Prostate gland (tissue), 2 donors: ENCODE measurements around the gene TEX264. TPM values are rescaled to one million over a fixed set of nuclear protein-coding genes. Genes with fewer than 3 reads are reported as not detected.

Source experiments
- DNase-seq: peaks from one replicate; pipeline ENCODE4 v3.0.0-alpha.2; 2019; ENCODE audit warnings: low spot score
- H3K27ac ChIP-seq, 2 donors: fragments of 200-600 bp; sonication (generic); 2 replicates each; pipeline ENCODE4 v1.5.1; 2017 to 2019
- H3K27me3 ChIP-seq: fragments of 200-600 bp; sonication (generic); replicated peaks from 2 replicates; pipeline ENCODE4 v1.5.1; 2019; ENCODE audit not compliant: insufficient read depth
- H3K36me3 ChIP-seq, 2 donors: fragments of 200-600 bp; sonication (generic); 1 replicate in 1 of 2; 2 replicates in 1 of 2; pipeline versions ENCODE4 v1.5.1 to v1.8.1; 2017 to 2019
- H3K4me1 ChIP-seq: fragments of 200-600 bp; sonication (generic); replicated peaks from 2 replicates; pipeline ENCODE4 v1.5.1; 2019
- H3K4me3 ChIP-seq, 2 donors: fragments of 200-600 bp; sonication (generic); 2 replicates each; pipeline ENCODE4 v1.5.1; 2017 to 2019
- H3K9me3 ChIP-seq: fragments of 200-600 bp; sonication (generic); 2 replicates; pipeline ENCODE4 v1.5.1; 2017
- POLR2A ChIP-seq: fragments of 450-650 bp; IDR thresholded peaks from one replicate; pipeline ENCODE4 v1.6.1; 2016; ENCODE audit warnings: antibody characterized with exemption, mild to moderate bottlenecking
- POLR2AphosphoS5 ChIP-seq: sonication (generic); formaldehyde crosslinking; IDR thresholded peaks from one replicate; pipeline ENCODE4 v1.6.1; 2017; ENCODE audit warnings: antibody characterized with exemption
- WGBS: methylation state at CpG from one replicate; pipeline ENCODE4 v1.1.5; 2018; 5-methylcytosine and 5-hydroxymethylcytosine counted together
- intact Hi-C: fragments of 100-400 bp; cut with DNase I; formaldehyde crosslinking; loops from one replicate; pipeline ENCODE4 v1.14.2; 2022
- total RNA-seq, 2 donors: library from RNA; depleted of rRNA; stranded (reverse); fragments of >200 nt; gene quantifications; one replicate each; pipeline ENCODE4 v1.1.0, GENCODE V29; 2016
- TF ChIP-seq, protein P1 (sequence below), 4 experiments: fragments of 200-600 bp in 2 of 4; fragments of 450-650 bp in 2 of 4; sonication (generic) in 2 of 4; IDR thresholded peaks; 1 replicate in 3 of 4; 2 replicates in 1 of 4; pipeline ENCODE4 v1.5.1; 2016 to 2019; ENCODE audit warnings: antibody characterized with exemption in 4 of 4, mild to moderate bottlenecking in 2 of 4, moderate library complexity in 2 of 4

The TEX264 gene
- total RNA-seq, 2 donors from 2014 or later, result 157 to 214 TPM

GRCh38 chr3:51712963-51713362 lies 41.9 kb downstream of the TEX264 start:
- H3K4me1 ChIP-seq, result no peaks in the 10 kb centered on the region
- TF ChIP-seq, protein P1, sequence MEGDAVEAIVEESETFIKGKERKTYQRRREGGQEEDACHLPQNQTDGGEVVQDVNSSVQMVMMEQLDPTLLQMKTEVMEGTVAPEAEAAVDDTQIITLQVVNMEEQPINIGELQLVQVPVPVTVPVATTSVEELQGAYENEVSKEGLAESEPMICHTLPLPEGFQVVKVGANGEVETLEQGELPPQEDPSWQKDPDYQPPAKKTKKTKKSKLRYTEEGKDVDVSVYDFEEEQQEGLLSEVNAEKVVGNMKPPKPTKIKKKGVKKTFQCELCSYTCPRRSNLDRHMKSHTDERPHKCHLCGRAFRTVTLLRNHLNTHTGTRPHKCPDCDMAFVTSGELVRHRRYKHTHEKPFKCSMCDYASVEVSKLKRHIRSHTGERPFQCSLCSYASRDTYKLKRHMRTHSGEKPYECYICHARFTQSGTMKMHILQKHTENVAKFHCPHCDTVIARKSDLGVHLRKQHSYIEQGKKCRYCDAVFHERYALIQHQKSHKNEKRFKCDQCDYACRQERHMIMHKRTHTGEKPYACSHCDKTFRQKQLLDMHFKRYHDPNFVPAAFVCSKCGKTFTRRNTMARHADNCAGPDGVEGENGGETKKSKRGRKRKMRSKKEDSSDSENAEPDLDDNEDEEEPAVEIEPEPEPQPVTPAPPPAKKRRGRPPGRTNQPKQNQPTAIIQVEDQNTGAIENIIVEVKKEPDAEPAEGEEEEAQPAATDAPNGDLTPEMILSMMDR (IDR thresholded peaks at IDR 0.05), result no peak
- TF ChIP-seq POLR2AphosphoS5 (no peak), POLR2A (no peak)
- WGBS, result 95% methylated on average over 18 of the region's 19 CpGs
- no peaks in the 10 kb centered on the region for H3K9me3 ChIP-seq
- no peak overlapping the region for H3K27ac ChIP-seq
- intact Hi-C loops, result no loop called here
- no peak for DNase-seq
- no peaks in the 10 kb centered on the region for H3K27me3 ChIP-seq
- H3K4me3 ChIP-seq, result no peak overlapping the region
- H3K36me3 ChIP-seq, result no peaks in the 10 kb centered on the region

DNA sequence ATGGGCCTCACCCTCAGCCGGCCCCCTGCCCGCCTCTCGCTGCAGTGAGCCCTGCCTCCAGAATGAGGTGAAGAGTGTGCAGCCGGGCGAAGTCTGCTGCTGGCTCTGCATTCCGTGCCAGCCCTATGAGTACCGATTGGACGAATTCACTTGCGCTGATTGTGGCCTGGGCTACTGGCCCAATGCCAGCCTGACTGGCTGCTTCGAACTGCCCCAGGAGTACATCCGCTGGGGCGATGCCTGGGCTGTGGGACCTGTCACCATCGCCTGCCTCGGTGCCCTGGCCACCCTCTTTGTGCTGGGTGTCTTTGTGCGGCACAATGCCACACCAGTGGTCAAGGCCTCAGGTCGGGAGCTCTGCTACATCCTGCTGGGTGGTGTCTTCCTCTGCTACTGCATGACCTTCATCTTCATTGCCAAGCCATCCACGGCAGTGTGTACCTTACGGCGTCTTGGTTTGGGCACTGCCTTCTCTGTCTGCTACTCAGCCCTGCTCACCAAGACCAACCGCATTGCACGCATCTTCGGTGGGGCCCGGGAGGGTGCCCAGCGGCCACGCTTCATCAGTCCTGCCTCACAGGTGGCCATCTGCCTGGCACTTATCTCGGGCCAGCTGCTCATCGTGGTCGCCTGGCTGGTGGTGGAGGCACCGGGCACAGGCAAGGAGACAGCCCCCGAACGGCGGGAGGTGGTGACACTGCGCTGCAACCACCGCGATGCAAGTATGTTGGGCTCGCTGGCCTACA lies 44.4 kb downstream of the TEX264 start:
- Histone ChIP-seq H3K27me3 (no peaks in the 10 kb centered on the region), H3K27ac (no peak overlapping the region), H3K9me3 (no peaks in the 10 kb centered on the region), H3K36me3 (no peaks in the 10 kb centered on the region), H3K4me1 (no peaks in the 10 kb centered on the region), H3K4me3 (no peak overlapping the region)
- TF ChIP-seq POLR2A (no peak), POLR2AphosphoS5 (no peak)
- TF ChIP-seq, protein P1 (IDR thresholded peaks at IDR 0.05), result no peak
- intact Hi-C loops, result no loop called here
- DNase-seq, result no peak
- whole genome bisulfite sequencing, result 96% methylated on average over 35 of the region's 36 CpGs

DNA sequence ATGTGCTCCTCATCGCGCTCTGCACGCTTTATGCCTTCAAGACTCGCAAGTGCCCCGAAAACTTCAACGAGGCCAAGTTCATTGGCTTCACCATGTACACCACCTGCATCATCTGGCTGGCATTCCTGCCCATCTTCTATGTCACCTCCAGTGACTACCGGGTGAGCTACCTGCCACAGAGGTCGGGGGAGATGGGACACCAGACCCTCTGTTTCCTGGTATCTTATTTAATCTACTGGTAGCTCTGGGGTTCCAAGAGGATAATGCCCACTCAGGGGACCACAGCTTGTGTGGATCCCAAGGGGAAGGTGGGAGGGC lies 44.9 kb downstream of the TEX264 start:
- DNase-seq, result no peak
- Histone ChIP-seq H3K4me3 (no peak overlapping the region), H3K9me3 (no peaks in the 10 kb centered on the region), H3K27ac (no peak overlapping the region), H3K27me3 (no peaks in the 10 kb centered on the region), H3K4me1 (no peaks in the 10 kb centered on the region), H3K36me3 (no peaks in the 10 kb centered on the region)
- TF ChIP-seq POLR2AphosphoS5, result no peak
- TF ChIP-seq POLR2A, result no peak
- TF ChIP-seq, protein P1 (IDR thresholded peaks at IDR 0.05), result no peak
- intact Hi-C loops, result no loop called here
- WGBS, result 95% methylated on average over 8 of the region's 8 CpGs

DNA sequence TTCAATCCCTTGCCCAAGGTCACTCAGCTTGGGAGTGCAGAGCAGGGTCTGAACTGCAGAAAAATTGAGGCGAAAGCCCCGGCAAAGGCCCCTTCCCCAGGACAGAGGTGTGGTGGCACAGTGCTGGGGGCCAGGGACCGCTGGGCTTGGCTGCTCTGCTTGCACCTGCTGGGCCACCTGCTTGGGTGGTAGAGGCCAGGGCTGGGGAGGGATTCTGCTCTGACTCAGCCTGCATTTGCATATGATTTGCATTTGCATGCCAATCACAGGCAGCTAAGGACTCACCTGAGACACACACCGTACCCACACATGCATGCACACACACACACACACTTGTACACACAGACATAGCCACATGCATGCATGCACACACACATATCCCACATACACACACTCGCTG lies 45.8 kb downstream of the TEX264 start:
- TF ChIP-seq POLR2A (no peak), POLR2AphosphoS5 (no peak)
- TF ChIP-seq, protein P1 (IDR thresholded peaks at IDR 0.05), result no peak
- Histone ChIP-seq H3K27ac (no peak overlapping the region), H3K27me3 (no peaks in the 10 kb centered on the region), H3K4me3 (no peak overlapping the region), H3K9me3 (no peaks in the 10 kb centered on the region), H3K4me1 (no peaks in the 10 kb centered on the region), H3K36me3 (no peaks in the 10 kb centered on the region)
- 77% methylated on average over 5 of the region's 5 CpGs for WGBS
- no peak for DNase-seq
- intact Hi-C loops, result no loop called here

DNA sequence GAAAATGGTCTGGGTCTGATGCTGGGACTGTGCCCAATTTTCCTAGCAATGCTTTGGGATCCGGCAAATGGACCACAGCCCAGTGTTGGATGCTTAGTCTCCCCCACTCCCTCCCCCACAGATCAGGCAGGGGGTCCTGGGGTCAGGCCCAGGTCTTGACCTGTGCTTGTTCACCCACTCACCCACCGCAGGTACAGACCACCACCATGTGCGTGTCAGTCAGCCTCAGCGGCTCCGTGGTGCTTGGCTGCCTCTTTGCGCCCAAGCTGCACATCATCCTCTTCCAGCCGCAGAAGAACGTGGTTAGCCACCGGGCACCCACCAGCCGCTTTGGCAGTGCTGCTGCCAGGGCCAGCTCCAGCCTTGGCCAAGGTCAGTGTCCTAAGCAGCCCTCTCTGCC lies 46.4 kb downstream of the TEX264 start:
- 92% methylated on average over 10 of the region's 10 CpGs for WGBS
- no peak overlapping the region for H3K4me3 ChIP-seq
- no peaks in the 10 kb centered on the region for H3K4me1 ChIP-seq
- no peak overlapping the region for H3K27ac ChIP-seq
- H3K9me3 ChIP-seq, result no peaks in the 10 kb centered on the region
- no peaks in the 10 kb centered on the region for H3K27me3 ChIP-seq
- TF ChIP-seq POLR2AphosphoS5, result no peak
- TF ChIP-seq POLR2A, result no peak
- TF ChIP-seq, protein P1 (IDR thresholded peaks at IDR 0.05), result no peak
- DNase-seq, result no peak
- intact Hi-C loops, result no loop called here
- H3K36me3 ChIP-seq, result no peaks in the 10 kb centered on the region
